Colonic mucosa (tissue), 4 donors: ENCODE results near the gene DIPK1B. TPM values are rescaled to one million over a fixed set of nuclear protein-coding genes. Genes with fewer than 3 reads are reported as not detected.

Experiments used
- DNase-seq: peaks from one replicate; pipeline ENCODE4 v3.0.0-alpha.2; 2020
- H3K27ac ChIP-seq: fragments of 200-600 bp; one replicate; pipeline ENCODE4 v1.8.0; 2021
- H3K27me3 ChIP-seq: fragments of 200-600 bp; one replicate; pipeline ENCODE4 v1.8.0; 2021
- H3K36me3 ChIP-seq: fragments of 200-600 bp; one replicate; pipeline ENCODE4 v1.8.0; 2021
- H3K4me1 ChIP-seq: fragments of 200-600 bp; one replicate; pipeline ENCODE4 v1.8.0; 2021; ENCODE audit warnings: mild to moderate bottlenecking
- H3K4me3 ChIP-seq: fragments of 200-600 bp; one replicate; pipeline ENCODE4 v1.8.0; 2021
- H3K9ac ChIP-seq, 2 donors: one replicate each; pipeline ENCODE4 v1.7.0; 2013; ENCODE audit warnings: control low read depth in 2 of 2, low read depth in 2 of 2, low read length in 2 of 2
- H3K9me3 ChIP-seq: fragments of 200-600 bp; one replicate; pipeline ENCODE4 v1.8.0; 2021
- intact Hi-C: fragments of 100-400 bp; cut with DNase I; formaldehyde crosslinking; loops from one replicate; pipeline ENCODE4 v1.14.1; 2022
- total RNA-seq, 2 donors: library from RNA; stranded (reverse); fragmentation: NEBNext Ultra II Directional in 1 of 2; extraction: Animal tissue kit (Norgen Biotek cat#: 25700) in 1 of 2; gene quantifications; one replicate each; pipeline ENCODE4 v1.2.1, GENCODE V29; 2021
- TF ChIP-seq, protein P1 (sequence below): fragments of 200-600 bp; IDR thresholded peaks from one replicate; pipeline ENCODE4 v1.8.0; 2022; ENCODE audit warnings: antibody characterized with exemption, mild to moderate bottlenecking
- donor health status: healthy.
- donor health status: DM: no; HTN: no; CAD: no.
- donor health status: DM: no; HTN: no; CAD: no.

The DIPK1B gene
- total RNA-seq, 2 donors from 2014 or later, result 0.82 to 2.8 TPM

DNA sequence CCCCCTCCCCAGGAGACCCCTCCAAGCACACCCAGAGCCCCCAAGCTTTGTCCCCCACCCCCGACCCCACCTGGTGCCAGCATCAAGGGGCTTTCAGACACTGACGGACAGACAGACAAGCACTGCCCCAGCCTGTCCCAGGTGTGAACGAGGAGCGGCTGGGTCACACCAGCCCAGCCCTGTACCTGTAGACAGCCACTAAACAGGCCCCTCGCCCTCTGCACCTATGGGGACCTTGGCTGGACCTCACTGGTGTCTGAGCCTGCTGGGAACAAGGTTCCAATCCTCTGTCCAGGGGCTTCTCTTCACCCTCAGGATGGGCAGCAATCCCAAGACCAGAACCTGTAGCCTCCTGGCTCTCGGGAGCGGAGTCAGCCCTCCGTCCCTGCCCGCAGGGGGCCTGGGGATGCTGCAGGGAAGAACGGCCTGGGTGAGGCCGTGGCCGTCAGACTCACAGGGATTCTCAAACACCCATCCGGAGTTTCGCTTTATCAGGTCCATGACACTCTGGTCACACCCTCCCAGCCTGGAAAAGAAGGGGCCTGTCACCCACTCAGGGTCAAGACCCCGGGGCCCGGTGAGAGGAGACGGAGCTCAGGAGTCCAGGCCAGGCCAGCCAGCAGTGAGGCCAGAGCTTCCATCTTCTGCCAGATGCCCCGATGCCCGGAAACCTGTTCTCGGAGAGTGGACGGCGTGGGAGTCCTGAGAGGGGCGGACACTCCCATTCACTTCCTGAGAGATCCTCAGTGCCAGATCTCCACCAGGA is 33.2 kb downstream of the DIPK1B start:
- Histone ChIP-seq H3K27ac (no peak overlapping the region), H3K4me3 (no peak overlapping the region)

DNA sequence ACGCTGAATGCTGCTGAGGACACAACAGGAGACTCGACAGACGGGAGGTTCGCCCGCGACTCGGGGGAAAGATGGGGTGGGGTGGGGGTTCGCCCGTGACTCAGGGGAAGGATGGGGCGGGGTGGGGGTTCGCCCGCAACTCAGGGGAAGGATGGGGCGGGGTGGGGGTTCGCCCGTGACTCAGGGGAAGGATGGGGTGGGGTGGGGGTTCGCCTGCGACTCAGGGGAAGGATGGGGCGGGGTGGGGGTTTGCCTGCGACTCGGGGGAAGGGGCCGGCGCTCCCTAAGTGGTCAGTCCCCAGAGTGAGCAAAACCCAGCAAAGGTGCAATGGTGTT is 33.8 kb downstream of the DIPK1B start:
- Histone ChIP-seq H3K9me3 (no peaks in the 10 kb centered on the region), H3K27ac (no peak overlapping the region), H3K36me3 (no peaks in the 10 kb centered on the region), H3K4me3 (no peak overlapping the region), H3K9ac (no peak overlapping the region), H3K4me1 (no peaks in the 10 kb centered on the region), H3K27me3 (peaks cover 22% of the 10 kb centered on the region)
- intact Hi-C loops, result no loop called here
- TF ChIP-seq, protein P1, sequence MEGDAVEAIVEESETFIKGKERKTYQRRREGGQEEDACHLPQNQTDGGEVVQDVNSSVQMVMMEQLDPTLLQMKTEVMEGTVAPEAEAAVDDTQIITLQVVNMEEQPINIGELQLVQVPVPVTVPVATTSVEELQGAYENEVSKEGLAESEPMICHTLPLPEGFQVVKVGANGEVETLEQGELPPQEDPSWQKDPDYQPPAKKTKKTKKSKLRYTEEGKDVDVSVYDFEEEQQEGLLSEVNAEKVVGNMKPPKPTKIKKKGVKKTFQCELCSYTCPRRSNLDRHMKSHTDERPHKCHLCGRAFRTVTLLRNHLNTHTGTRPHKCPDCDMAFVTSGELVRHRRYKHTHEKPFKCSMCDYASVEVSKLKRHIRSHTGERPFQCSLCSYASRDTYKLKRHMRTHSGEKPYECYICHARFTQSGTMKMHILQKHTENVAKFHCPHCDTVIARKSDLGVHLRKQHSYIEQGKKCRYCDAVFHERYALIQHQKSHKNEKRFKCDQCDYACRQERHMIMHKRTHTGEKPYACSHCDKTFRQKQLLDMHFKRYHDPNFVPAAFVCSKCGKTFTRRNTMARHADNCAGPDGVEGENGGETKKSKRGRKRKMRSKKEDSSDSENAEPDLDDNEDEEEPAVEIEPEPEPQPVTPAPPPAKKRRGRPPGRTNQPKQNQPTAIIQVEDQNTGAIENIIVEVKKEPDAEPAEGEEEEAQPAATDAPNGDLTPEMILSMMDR, result no peak
- DNase-seq, result no peak

More for the DNA sequence above, 33.2 kb downstream of the DIPK1B start:
- TF ChIP-seq, protein P1, result no peak
- no peaks in the 10 kb centered on the region for H3K4me1 ChIP-seq
- H3K36me3 ChIP-seq, result no peaks in the 10 kb centered on the region
- intact Hi-C loops, result no loop called here
- no peaks in the 10 kb centered on the region for H3K9me3 ChIP-seq
- peaks cover 27% of the 10 kb centered on the region for H3K27me3 ChIP-seq
- no peak for DNase-seq
- H3K9ac ChIP-seq, result no peak overlapping the region

DNA sequence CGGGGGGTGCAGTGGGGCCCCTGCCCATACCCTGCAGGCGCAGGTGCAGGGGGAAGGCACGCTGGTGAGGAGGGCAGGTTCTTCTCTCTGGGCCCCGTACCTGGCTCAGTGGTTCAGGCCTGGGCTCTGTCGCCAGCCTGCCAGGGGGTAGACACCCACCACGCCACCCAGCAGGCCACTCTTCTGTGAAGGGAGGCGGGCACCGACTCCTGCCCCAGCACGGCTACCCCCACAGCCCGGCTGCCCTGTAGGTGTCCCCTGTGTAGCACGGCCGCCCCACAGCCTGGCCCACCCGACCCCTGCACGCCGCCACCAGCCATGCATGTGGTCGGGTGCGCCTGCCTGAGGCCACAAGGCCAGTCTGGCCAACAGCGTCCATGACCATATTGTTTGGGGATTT is 34.2 kb downstream of the DIPK1B start:
- no peak for DNase-seq
- H3K27me3 ChIP-seq, result peaks cover 17% of the 10 kb centered on the region
- TF ChIP-seq, protein P1, result no peak
- no peak overlapping the region for H3K4me3 ChIP-seq
- H3K9ac ChIP-seq, result no peak overlapping the region
- intact Hi-C loops, result no loop called here
- no peaks in the 10 kb centered on the region for H3K4me1 ChIP-seq
- no peak overlapping the region for H3K27ac ChIP-seq
- H3K36me3 ChIP-seq, result no peaks in the 10 kb centered on the region
- H3K9me3 ChIP-seq, result no peaks in the 10 kb centered on the region

DNA sequence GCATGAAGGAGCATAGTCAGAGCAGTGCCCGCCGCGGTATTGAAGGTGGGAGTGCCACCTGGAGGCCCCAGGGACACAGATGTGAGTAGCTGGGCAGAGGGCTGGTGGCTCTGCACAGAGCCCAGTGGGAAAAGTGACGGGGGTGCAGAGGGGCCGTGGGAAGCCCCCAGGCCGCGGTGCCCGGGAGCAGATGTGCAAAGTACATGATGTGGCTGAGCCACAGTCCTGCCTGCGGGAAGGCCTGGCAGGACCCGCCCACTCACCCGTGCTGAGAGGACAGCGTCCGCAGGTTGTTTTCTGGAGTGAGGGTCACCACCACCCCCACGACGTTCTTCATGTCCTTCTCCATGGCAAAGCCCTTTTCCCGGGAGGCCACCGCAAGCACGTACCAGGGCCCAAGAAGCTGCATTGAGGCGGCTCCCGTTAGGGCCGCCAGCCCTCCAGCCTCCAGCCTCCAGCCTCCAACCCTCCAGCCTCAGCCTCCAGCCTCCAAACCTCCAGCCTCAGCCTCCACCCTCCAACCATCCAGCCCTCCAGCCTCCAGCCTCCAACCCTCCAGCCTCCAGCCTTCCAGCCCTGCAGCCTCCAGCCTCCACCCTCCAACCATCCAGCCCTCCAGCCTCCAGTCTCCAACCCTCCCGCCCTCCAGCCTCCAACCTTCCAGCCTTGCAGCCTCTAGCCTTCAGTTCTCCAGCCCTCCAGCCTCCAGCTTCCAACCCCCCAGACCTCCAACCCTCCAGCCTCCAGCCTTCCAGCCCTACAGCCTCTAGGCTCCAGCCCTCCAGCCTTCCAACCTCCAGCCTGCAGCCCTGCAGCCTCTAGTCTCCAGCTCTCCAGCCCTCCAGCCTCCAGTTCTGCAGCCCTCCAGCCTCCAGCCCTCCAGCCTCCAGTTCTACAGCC is 35.0 kb downstream of the DIPK1B start:
- DNase-seq, result no peak
- Histone ChIP-seq H3K9ac (no peak overlapping the region), H3K4me1 (no peaks in the 10 kb centered on the region), H3K36me3 (no peaks in the 10 kb centered on the region), H3K4me3 (no peak overlapping the region), H3K27me3 (peaks cover 9% of the 10 kb centered on the region), H3K9me3 (no peaks in the 10 kb centered on the region), H3K27ac (no peak overlapping the region)
- TF ChIP-seq, protein P1, result no peak
- intact Hi-C loops, result no loop called here

DNA sequence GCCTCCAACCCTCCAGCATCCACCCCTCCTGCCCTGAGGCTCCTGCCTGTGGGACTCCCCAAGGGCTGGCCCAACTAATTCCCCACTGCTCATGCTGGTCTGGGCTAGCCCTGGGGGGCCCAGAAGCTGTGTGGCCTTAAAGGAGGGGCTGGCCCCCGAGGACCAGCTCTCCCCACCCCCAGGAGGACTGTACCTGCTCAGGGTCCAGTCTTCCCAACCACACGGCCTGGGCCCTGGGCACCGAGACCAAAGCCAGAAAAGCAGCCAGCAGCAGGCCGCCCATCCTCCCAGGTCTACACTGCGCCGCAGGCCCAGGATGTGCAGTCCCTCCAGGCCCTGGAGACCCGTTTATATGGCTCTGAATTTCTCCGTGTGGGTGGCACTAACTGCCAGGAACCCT is 35.8 kb downstream of the DIPK1B start, which contains the start of gene LCN6:
TSS of gene LCN6 (minus strand) at position 325 of the 400 bp plus-strand sequence. CDS start at position 283, 42 bp downstream.
- TF ChIP-seq, protein P1, result no peak
- no peak within 1 kb of the TSS for H3K27ac ChIP-seq
- no peaks in the 10 kb centered on the region for H3K36me3 ChIP-seq

More for the DNA sequence above, 35.8 kb downstream of the DIPK1B start, which contains the start of gene LCN6:
- Histone ChIP-seq H3K4me1 (no peaks in the 10 kb centered on the region), H3K9ac (no peak within 1 kb of the TSS), H3K27me3 (peaks cover under 1% of the 10 kb centered on the region), H3K9me3 (no peaks in the 10 kb centered on the region), H3K4me3 (no peak within 1 kb of the TSS)
- intact Hi-C loops, result no loop called here
- DNase-seq, result no peak
